SK-N-SH (cell line): ENCODE measurements around the gene SUPT4H1. TPM values are rescaled to one million over a fixed set of nuclear protein-coding genes. Genes with fewer than 3 reads are reported as not detected.

Source experiments
- CTCF ChIA-PET: fragments of 300-600, 350-600 bp; formaldehyde crosslinking; extraction: SDS; loops from one replicate; lab custom pipeline; 2021; lab: Yijun Ruan, JAX
- POLR2A ChIA-PET: fragments of 350-600 bp; sonication (Branson Sonifier 250); formaldehyde crosslinking; extraction: SDS; loops from one replicate; lab custom pipeline; 2020; ENCODE audit warnings: antibody characterized with exemption, inconsistent platforms; lab: Yijun Ruan, JAX
- DNase-seq: peaks from one replicate; pipeline ENCODE4 v3.0.0; 2012
- H2AFZ ChIP-seq: fragments of 200-600 bp; sonication (generic); 2 replicates; pipeline ENCODE4 v1.8.1; 2016; ENCODE audit warnings: antibody characterized with exemption, mild to moderate bottlenecking, low read depth
- H3F3A ChIP-seq: fragments of 200-600 bp; sonication (generic); replicated peaks from 2 replicates; pipeline ENCODE3; 2016; ENCODE audit warnings: antibody characterized with exemption, mild to moderate bottlenecking; ENCODE audit not compliant: insufficient read depth
- H3K27ac ChIP-seq, 2 experiments: fragments of 200-500 bp in 1 of 2; fragments of 200-600 bp in 1 of 2; sonication (Bioruptor generic) in 1 of 2; sonication (generic), shearing (Covaris generic) in 1 of 2; 2 replicates each; pipeline versions ENCODE4 v1.5.1 to v1.6.1; 2014 to 2016; ENCODE audit warnings: low read depth in 2 of 2, inconsistent platforms in 1 of 2, low read length in 1 of 2, mild to moderate bottlenecking in 1 of 2, mixed read lengths in 1 of 2
- H3K27me3 ChIP-seq: fragments of 200-600 bp; sonication (generic), shearing (Covaris generic); 2 replicates; pipeline ENCODE4 v1.6.1; 2016; ENCODE audit warnings: mixed run types; ENCODE audit not compliant: insufficient read depth
- H3K36me3 ChIP-seq, 2 experiments: fragments of 200-500 bp in 1 of 2; fragments of 200-600 bp in 1 of 2; sonication (Bioruptor generic) in 1 of 2; sonication (generic) in 1 of 2; replicated peaks in 1 of 2; 2 replicates each; pipeline versions ENCODE3 to v1.5.1; 2014 to 2016; ENCODE audit warnings: low read length in 1 of 2, mild to moderate bottlenecking in 1 of 2; ENCODE audit not compliant: insufficient read depth in 2 of 2, control insufficient read depth in 1 of 2
- H3K4me1 ChIP-seq, 2 experiments: fragments of 200-500 bp in 1 of 2; fragments of 200-600 bp in 1 of 2; sonication (Bioruptor generic) in 1 of 2; sonication (generic), shearing (Covaris generic) in 1 of 2; 2 replicates each; pipeline versions ENCODE4 v1.5.1 to v1.6.1; 2014 to 2016; ENCODE audit warnings: low read depth in 1 of 2, low read length in 1 of 2, mixed run types in 1 of 2; ENCODE audit not compliant: insufficient read depth in 2 of 2, control insufficient read depth in 1 of 2
- H3K4me2 ChIP-seq: fragments of 200-600 bp; sonication (generic), shearing (Covaris generic); 2 replicates; pipeline ENCODE4 v1.6.1; 2017; ENCODE audit warnings: mixed run types
- H3K4me3 ChIP-seq, 2 experiments: fragments of 200-500 bp in 1 of 2; fragments of 200-600 bp in 1 of 2; sonication (Bioruptor generic) in 1 of 2; sonication (generic), shearing (Covaris generic) in 1 of 2; 2 replicates each; pipeline versions ENCODE4 v1.5.1 to v1.8.1; 2014 to 2016; ENCODE audit warnings: low read depth in 2 of 2, inconsistent platforms in 1 of 2, low read length in 1 of 2, mild to moderate bottlenecking in 1 of 2, mixed read lengths in 1 of 2, moderate library complexity in 1 of 2
- H3K79me2 ChIP-seq: fragments of 200-600 bp; sonication (generic); 2 replicates; pipeline ENCODE4 v1.8.1; 2017; ENCODE audit warnings: mild to moderate bottlenecking; ENCODE audit not compliant: insufficient read depth
- H3K9ac ChIP-seq: fragments of 200-600 bp; sonication (generic); 2 replicates; pipeline ENCODE4 v1.6.1; 2017; ENCODE audit warnings: mixed run types
- H3K9me2 ChIP-seq: fragments of 200-600 bp; sonication (generic); 2 replicates; pipeline ENCODE4 v1.6.1; 2017; ENCODE audit warnings: mixed run types
- H3K9me3 ChIP-seq: fragments of 200-600 bp; sonication (generic); 2 replicates; pipeline ENCODE4 v1.6.1; 2017; ENCODE audit warnings: mixed run types, mild to moderate bottlenecking, moderate library complexity
- H4K20me1 ChIP-seq: fragments of 200-600 bp; sonication (generic); 2 replicates; pipeline ENCODE4 v1.6.1; 2017; ENCODE audit warnings: mild to moderate bottlenecking, mixed run types; ENCODE audit not compliant: insufficient read depth
- CHD2 ChIP-seq: fragments of 150-350 bp; IDR thresholded peaks from 2 replicates; pipeline ENCODE4 v1.6.1; 2018; ENCODE audit warnings: low read length; ENCODE audit not compliant: partially characterized antibody
- ELF1 ChIP-seq: IDR thresholded peaks from 2 replicates; pipeline ENCODE4 v1.4.0; 2012
- EP300 ChIP-seq, 2 experiments: IDR thresholded peaks; 2 replicates each; pipeline versions ENCODE4 v1.4.0 to v1.6.1; 2012; ENCODE audit warnings: borderline replicate concordance in 1 of 2, low read depth in 1 of 2, low read length in 1 of 2
- EZH2phosphoT487 ChIP-seq: fragments of 200-600 bp; sonication (generic); IDR thresholded peaks from 2 replicates; pipeline ENCODE4 v1.6.1; 2017; ENCODE audit warnings: low read depth, mixed run types, mild to moderate bottlenecking, antibody characterized with exemption, moderate library complexity, borderline replicate concordance
- FOSL2 ChIP-seq: IDR thresholded peaks from 2 replicates; pipeline ENCODE4 v1.4.0; 2012; ENCODE audit warnings: low read depth, mild to moderate bottlenecking, moderate library complexity, borderline replicate concordance
- FOXJ3 ChIP-seq: sonication (generic); formaldehyde crosslinking; IDR thresholded peaks from 2 replicates; pipeline ENCODE4 v1.5.1; 2020; ENCODE audit warnings: mild to moderate bottlenecking, missing genetic modification reagents
- FOXM1 ChIP-seq: IDR thresholded peaks from 2 replicates; pipeline ENCODE4 v1.4.0; 2012; ENCODE audit warnings: low read depth, mild to moderate bottlenecking
- JUND ChIP-seq: IDR thresholded peaks from 2 replicates; pipeline ENCODE4 v1.4.0; 2012
- NFIC ChIP-seq: IDR thresholded peaks from 2 replicates; pipeline ENCODE4 v1.4.0; 2012; ENCODE audit warnings: borderline replicate concordance
- RCOR1 ChIP-seq: fragments of 150-350 bp; IDR thresholded peaks from 2 replicates; pipeline ENCODE4 v1.6.1; 2017; ENCODE audit warnings: antibody characterized with exemption, low read length
- SIN3A ChIP-seq: IDR thresholded peaks from 2 replicates; pipeline ENCODE4 v1.6.1; 2012; ENCODE audit warnings: low read depth, mild to moderate bottlenecking, low read length, moderate library complexity, borderline replicate concordance
- TAF1 ChIP-seq: IDR thresholded peaks from 2 replicates; pipeline ENCODE4 v1.6.1; 2012; ENCODE audit warnings: low read depth, mild to moderate bottlenecking, low read length, moderate library complexity, borderline replicate concordance
- TCF12 ChIP-seq: IDR thresholded peaks from 2 replicates; pipeline ENCODE4 v1.4.0; 2012
- WGBS: methylation state at CpG from one replicate; pipeline ENCODE4 v1.1.6; 2017; ENCODE audit warnings: low lambda C conversion rate; 5-methylcytosine and 5-hydroxymethylcytosine counted together
- polyA plus RNA-seq, 3 experiments: library from polyadenylated mRNA; depleted of rRNA; stranded (reverse); fragments of >200 nt; gene quantifications; 2 replicates each; pipeline ENCODE4 v1.2.3, GENCODE V29; 2012
- TF ChIP-seq, protein P1 (sequence below): fragments of 150-350 bp; IDR thresholded peaks from 2 replicates; pipeline ENCODE4 v1.6.1; 2016; ENCODE audit warnings: mild to moderate bottlenecking, low read depth, low read length
- TF ChIP-seq, protein P2 (sequence below): IDR thresholded peaks from 2 replicates; pipeline ENCODE4 v1.4.0; 2012; ENCODE audit warnings: low read depth, borderline replicate concordance
- TF ChIP-seq, protein P3 (sequence below): IDR thresholded peaks from 2 replicates; pipeline ENCODE4 v1.4.0; 2012; ENCODE audit warnings: low read depth
- TF ChIP-seq, protein P4 (sequence below): IDR thresholded peaks from 2 replicates; pipeline ENCODE4 v1.4.0; 2012; ENCODE audit warnings: low read depth, borderline replicate concordance
- TF ChIP-seq, protein P5 (sequence below): IDR thresholded peaks from 2 replicates; pipeline ENCODE4; 2012

The SUPT4H1 gene
- polyA plus RNA-seq, 1 of the 3 experiments (the other 2 are of a cell fraction) = 165 TPM

DNA sequence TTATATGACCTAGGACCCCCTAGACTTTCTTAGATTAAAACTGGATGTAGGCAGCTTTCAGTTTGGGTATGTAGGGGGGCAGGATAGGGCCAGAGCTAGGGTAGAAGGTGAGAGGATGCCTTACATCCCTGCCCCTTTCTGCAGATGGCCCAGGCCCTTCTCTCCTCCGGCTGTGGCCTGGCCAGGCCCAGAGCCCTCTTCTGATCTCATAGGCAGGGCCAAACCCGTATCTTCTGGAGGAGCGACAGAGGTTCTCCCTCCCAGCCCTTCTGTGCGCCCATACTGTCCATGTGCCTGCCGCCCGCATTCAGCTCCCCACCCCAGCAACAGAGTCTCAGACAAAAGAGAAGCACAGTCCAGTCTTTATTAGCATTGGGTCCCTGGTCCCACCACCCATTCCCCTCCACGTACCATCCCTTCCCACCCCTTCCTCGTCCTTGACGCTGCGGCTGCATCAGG lies 21.4 kb downstream of the SUPT4H1 start (continued):
- no peak for TF ChIP-seq RCOR1
- TF ChIP-seq FOXJ3 (CRISPR knock-in tag) = no peak
- TF ChIP-seq, protein P1, sequence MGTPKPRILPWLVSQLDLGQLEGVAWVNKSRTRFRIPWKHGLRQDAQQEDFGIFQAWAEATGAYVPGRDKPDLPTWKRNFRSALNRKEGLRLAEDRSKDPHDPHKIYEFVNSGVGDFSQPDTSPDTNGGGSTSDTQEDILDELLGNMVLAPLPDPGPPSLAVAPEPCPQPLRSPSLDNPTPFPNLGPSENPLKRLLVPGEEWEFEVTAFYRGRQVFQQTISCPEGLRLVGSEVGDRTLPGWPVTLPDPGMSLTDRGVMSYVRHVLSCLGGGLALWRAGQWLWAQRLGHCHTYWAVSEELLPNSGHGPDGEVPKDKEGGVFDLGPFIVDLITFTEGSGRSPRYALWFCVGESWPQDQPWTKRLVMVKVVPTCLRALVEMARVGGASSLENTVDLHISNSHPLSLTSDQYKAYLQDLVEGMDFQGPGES = no peak
- no peak for TF ChIP-seq EP300 (IDR thresholded peaks at IDR 0.05; ENCODE audit: borderline replicate concordance in 1 of 2, low read depth in 1 of 2, low read length in 1 of 2)

DNA sequence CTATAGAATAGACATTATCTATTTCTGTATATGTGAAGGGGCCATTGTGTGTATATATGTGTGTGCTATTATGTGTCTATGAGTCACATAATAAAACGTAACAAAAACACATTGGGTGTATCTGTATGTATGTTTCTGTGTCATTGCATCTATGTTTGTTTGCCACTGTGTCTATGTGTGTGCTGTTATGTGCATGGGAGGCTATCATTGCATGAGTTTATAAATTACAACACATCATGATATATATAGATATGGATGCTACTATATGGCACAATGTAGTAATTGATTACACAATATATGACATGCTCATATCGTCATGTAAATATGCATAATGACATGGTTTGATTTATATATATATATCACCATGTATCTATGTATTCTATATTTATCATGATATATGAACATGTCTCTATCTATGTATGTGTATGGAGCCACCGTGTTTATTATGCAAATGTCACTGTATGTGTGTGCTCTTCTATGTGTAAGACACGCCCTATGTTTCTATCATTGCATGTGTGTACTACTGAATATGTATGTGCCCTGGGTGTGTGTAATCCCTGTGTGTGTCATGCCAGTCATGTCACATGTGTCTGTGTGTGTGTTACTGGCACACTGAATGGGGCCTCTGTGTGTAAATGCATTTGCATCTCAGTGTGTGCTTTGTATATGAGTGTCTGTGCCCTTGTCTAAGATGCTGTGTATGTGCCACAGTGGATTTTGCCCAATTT lies 22.0 kb downstream of the SUPT4H1 start:
- H3K4me1 ChIP-seq = peaks cover 0 to 26% of the 10 kb centered on the region in 2 experiments; a peak in 1 of 4 replicates
- H3K4me2 ChIP-seq = no peak overlapping the region
- WGBS = 54% methylated on average over 4 of the region's 4 CpGs
- ChIA-PET POLR2A (no interaction called here), CTCF (no interaction called here)
- no peaks in the 10 kb centered on the region for H3K9me2 ChIP-seq
- H3K9ac ChIP-seq = no peak overlapping the region
- no peak overlapping the region for H2AFZ ChIP-seq
- no peaks in the 10 kb centered on the region for H3K79me2 ChIP-seq
- no peaks in the 10 kb centered on the region for H3K36me3 ChIP-seq
- no peak overlapping the region for H3K27ac ChIP-seq
- no peak overlapping the region for H3K4me3 ChIP-seq
- DNase-seq = no peak
- H3K27me3 ChIP-seq = 0 out of 2 replicates have a peak, but pooled peaks cover 7% of the 10 kb centered on the region
- H4K20me1 ChIP-seq = no peaks in the 10 kb centered on the region
- H3K9me3 ChIP-seq = no peaks in the 10 kb centered on the region
- no peak for TF ChIP-seq SIN3A
- TF ChIP-seq TAF1 = no peak
- TF ChIP-seq TCF12 = no peak
- no peak for TF ChIP-seq EZH2phosphoT487
- TF ChIP-seq NFIC = no peak
- TF ChIP-seq, protein P2, sequence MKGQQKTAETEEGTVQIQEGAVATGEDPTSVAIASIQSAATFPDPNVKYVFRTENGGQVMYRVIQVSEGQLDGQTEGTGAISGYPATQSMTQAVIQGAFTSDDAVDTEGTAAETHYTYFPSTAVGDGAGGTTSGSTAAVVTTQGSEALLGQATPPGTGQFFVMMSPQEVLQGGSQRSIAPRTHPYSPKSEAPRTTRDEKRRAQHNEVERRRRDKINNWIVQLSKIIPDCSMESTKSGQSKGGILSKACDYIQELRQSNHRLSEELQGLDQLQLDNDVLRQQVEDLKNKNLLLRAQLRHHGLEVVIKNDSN = no peak
- no peak for TF ChIP-seq JUND
- TF ChIP-seq, protein P3, sequence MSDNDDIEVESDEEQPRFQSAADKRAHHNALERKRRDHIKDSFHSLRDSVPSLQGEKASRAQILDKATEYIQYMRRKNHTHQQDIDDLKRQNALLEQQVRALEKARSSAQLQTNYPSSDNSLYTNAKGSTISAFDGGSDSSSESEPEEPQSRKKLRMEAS = no peak
- no peak for TF ChIP-seq FOXJ3 (CRISPR knock-in tag)
- TF ChIP-seq, protein P4, sequence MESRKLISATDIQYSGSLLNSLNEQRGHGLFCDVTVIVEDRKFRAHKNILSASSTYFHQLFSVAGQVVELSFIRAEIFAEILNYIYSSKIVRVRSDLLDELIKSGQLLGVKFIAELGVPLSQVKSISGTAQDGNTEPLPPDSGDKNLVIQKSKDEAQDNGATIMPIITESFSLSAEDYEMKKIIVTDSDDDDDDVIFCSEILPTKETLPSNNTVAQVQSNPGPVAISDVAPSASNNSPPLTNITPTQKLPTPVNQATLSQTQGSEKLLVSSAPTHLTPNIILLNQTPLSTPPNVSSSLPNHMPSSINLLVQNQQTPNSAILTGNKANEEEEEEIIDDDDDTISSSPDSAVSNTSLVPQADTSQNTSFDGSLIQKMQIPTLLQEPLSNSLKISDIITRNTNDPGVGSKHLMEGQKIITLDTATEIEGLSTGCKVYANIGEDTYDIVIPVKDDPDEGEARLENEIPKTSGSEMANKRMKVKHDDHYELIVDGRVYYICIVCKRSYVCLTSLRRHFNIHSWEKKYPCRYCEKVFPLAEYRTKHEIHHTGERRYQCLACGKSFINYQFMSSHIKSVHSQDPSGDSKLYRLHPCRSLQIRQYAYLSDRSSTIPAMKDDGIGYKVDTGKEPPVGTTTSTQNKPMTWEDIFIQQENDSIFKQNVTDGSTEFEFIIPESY = no peak
- TF ChIP-seq FOXM1 = no peak
- TF ChIP-seq, protein P5, sequence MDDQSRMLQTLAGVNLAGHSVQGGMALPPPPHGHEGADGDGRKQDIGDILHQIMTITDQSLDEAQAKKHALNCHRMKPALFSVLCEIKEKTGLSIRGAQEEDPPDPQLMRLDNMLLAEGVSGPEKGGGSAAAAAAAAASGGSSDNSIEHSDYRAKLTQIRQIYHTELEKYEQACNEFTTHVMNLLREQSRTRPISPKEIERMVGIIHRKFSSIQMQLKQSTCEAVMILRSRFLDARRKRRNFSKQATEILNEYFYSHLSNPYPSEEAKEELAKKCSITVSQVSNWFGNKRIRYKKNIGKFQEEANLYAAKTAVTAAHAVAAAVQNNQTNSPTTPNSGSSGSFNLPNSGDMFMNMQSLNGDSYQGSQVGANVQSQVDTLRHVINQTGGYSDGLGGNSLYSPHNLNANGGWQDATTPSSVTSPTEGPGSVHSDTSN = no peak
- TF ChIP-seq ELF1 = no peak
- no peak for TF ChIP-seq FOSL2
- TF ChIP-seq CHD2 = no peak
- TF ChIP-seq EP300 (IDR thresholded peaks at IDR 0.05; ENCODE audit: borderline replicate concordance in 1 of 2, low read depth in 1 of 2, low read length in 1 of 2) = no peak
- H3F3A ChIP-seq = no peaks in the 10 kb centered on the region
